T-helper 1 cell treated with Interleukin-12 subunit alpha and Interleukin-12 subunit beta and Interleukin-4 antibody, amounts not matched to agents 30 ng/mL and 1 ng/mL, for 36 hours (primary cell): ENCODE measurements around the gene RAB40B. TPM values are rescaled to one million over a fixed set of nuclear protein-coding genes. Genes with fewer than 3 reads are reported as not detected.
"Not testable (repeated sequence)": the region's sequence is repeated elsewhere in the genome, so short reads cannot be mapped to it uniquely, and the experiment has no call there.

ENCODE experiments used
- intact Hi-C: fragments of 100-400 bp; cut with micrococcal nuclease; formaldehyde crosslinking; loops from one replicate; pipeline ENCODE4 v1.15.1; 2024
- total RNA-seq: library from RNA; stranded (reverse); gene quantifications from 2 replicates; pipeline ENCODE4 v1.2.3, GENCODE V29; 2022

RAB40B gene
- total RNA-seq, 1 donor from 2014 or later: 2.0 TPM

- intact Hi-C loops: not testable (repeated sequence)
Measured at GRCh38 chr17:82654611-82655010, 43.9 kb downstream of the RAB40B start.

- intact Hi-C loops: no loop called here
Measured at GRCh38 chr17:82653651-82654528, 44.6 kb downstream of the RAB40B start.

GRCh38 chr17:82650723-82651122 lies 47.8 kb downstream of the RAB40B start:
- intact Hi-C loops: no loop called here

GRCh38 chr17:82649501-82650261 lies 48.8 kb downstream of the RAB40B start:
- intact Hi-C loops: loop anchor here (5.0 kb wide), 1 partner anchor 403 kb away; no protein-coding TSS in a partner anchor

GRCh38 chr17:82648742-82649331 lies 49.7 kb downstream of the RAB40B start:
- intact Hi-C loops: loop anchor here (1.0 to 5.0 kb wide), 6 partner anchors 49 to 403 kb away; partner anchors contain the start of genes CYBC1, FN3KRP, HEXD and OGFOD3

- intact Hi-C loops: loop anchor here (1.0 to 5.0 kb wide), 6 partner anchors 50 to 404 kb away; partner anchors contain the start of genes CYBC1, FN3KRP, HEXD and OGFOD3
Measured at GRCh38 chr17:82648165-82648668, 50.3 kb downstream of the RAB40B start, which contains the start of gene WDR45B. TSS of gene WDR45B (minus strand) at chr17:82648444. CDS start at chr17:82648340, 104 bp downstream.

- intact Hi-C loops: loop anchor here (1.0 to 5.0 kb wide), 7 partner anchors 51 to 405 kb away; partner anchors contain the start of genes CYBC1, FN3KRP, HEXD and OGFOD3
Measured at GRCh38 chr17:82647593-82648164, 50.8 kb downstream of the RAB40B start.

GRCh38 chr17:82645516-82645915 lies 53.0 kb downstream of the RAB40B start:
- intact Hi-C loops: loop anchor here (5.0 kb wide), 1 partner anchor 407 kb away; no protein-coding TSS in a partner anchor

- intact Hi-C loops: no loop called here
Measured at GRCh38 chr17:82644148-82644547, 54.4 kb downstream of the RAB40B start.

GRCh38 chr17:82642022-82642421 lies 56.5 kb downstream of the RAB40B start:
- intact Hi-C loops: no loop called here

- intact Hi-C loops: no loop called here
Measured at GRCh38 chr17:82640036-82640435, 58.5 kb downstream of the RAB40B start.

- intact Hi-C loops: no loop called here
Measured at GRCh38 chr17:82639628-82640027, 58.9 kb downstream of the RAB40B start.

GRCh38 chr17:82638183-82638773 lies 60.2 kb downstream of the RAB40B start:
- intact Hi-C loops: no loop called here

- intact Hi-C loops: no loop called here
Measured at GRCh38 chr17:82636626-82637598, 61.6 kb downstream of the RAB40B start.

GRCh38 chr17:82633343-82633742 lies 65.2 kb downstream of the RAB40B start:
- intact Hi-C loops: no loop called here

GRCh38 chr17:82632451-82632850 lies 66.0 kb downstream of the RAB40B start:
- intact Hi-C loops: no loop called here

GRCh38 chr17:82631544-82631943 lies 67.0 kb downstream of the RAB40B start:
- intact Hi-C loops: no loop called here

GRCh38 chr17:82630212-82630611 lies 68.3 kb downstream of the RAB40B start:
- intact Hi-C loops: no loop called here

GRCh38 chr17:82629748-82630147 lies 68.8 kb downstream of the RAB40B start:
- intact Hi-C loops: no loop called here
